Endothelial cell of umbilical vein (primary cell): ENCODE data around the gene HENMT1. TPM values are rescaled to one million over a fixed set of nuclear protein-coding genes. Genes with fewer than 3 reads are reported as not detected.
A peak's percentile ranks its signal among the peaks of the same experiment; 100 is the strongest.

Experiments used
- BruUV-seq: library from RNA; stranded (reverse); fragments of 400-500 nt; replicated peaks from 2 replicates; lab custom pipeline; 2021; lab: Mats Ljungman, UMichigan
- CTCF ChIA-PET: fragments of 300-600, 350-600 bp; sonication (Branson Sonifier 250); formaldehyde crosslinking; loops from one replicate; lab custom pipeline; 2021; ENCODE audit warnings: antibody characterized with exemption, inconsistent platforms; lab: Charles Lee
- POLR2A ChIA-PET: fragments of 300-600, 350-600 bp; sonication (Branson Sonifier 250); formaldehyde crosslinking; loops from one replicate; lab custom pipeline; 2021; ENCODE audit warnings: antibody characterized with exemption, inconsistent platforms; lab: Charles Lee
- DNase-seq: peaks from one replicate; pipeline ENCODE4 v3.0.0-alpha.2; 2011; ENCODE audit warnings: low read depth, low spot score
- FAIRE-seq: peaks from 2 replicates; lab custom pipeline; 2011; peaks lifted over from hg19 to GRCh38; lab: Jason Lieb, UNC
- H2AFZ ChIP-seq: 2 replicates; pipeline ENCODE4 v1.6.0; 2012; ENCODE audit warnings: low read depth, low read length, control low read depth, inconsistent platforms
- H3K27ac ChIP-seq: 2 replicates; pipeline ENCODE4 v1.5.1; 2011; ENCODE audit warnings: low read depth, mild to moderate bottlenecking, control low read depth, low read length, moderate library complexity; ENCODE audit not compliant: insufficient read depth
- H3K27me3 ChIP-seq, 2 experiments: 2 replicates each; pipeline versions ENCODE4 v1.6.0 to v1.6.1; 2011; ENCODE audit warnings: low read length in 2 of 2, mixed read lengths in 1 of 2; ENCODE audit not compliant: control insufficient read depth in 2 of 2, insufficient read depth in 2 of 2
- H3K36me3 ChIP-seq, 2 experiments: 2 replicates in 1 of 2; 3 replicates in 1 of 2; pipeline ENCODE4 v1.5.1; 2011; ENCODE audit warnings: low read length in 2 of 2, mild to moderate bottlenecking in 1 of 2, moderate library complexity in 1 of 2; ENCODE audit not compliant: control insufficient read depth in 2 of 2, insufficient read depth in 2 of 2; ENCODE audit errors: extremely low read depth in 1 of 2
- H3K4me1 ChIP-seq: 3 replicates; pipeline ENCODE4 v1.5.1; 2011; ENCODE audit warnings: mild to moderate bottlenecking, low read length; ENCODE audit not compliant: control insufficient read depth, insufficient read depth; ENCODE audit errors: extremely low read depth
- H3K4me2 ChIP-seq: 2 replicates; pipeline ENCODE4 v1.6.1; 2011; ENCODE audit warnings: low read length, control low read depth, mixed read lengths; ENCODE audit not compliant: insufficient read depth
- H3K4me3 ChIP-seq, 3 experiments: fragments of 200-600 bp in 1 of 3; sonication (generic), shearing (Covaris generic) in 1 of 3; replicated peaks in 1 of 3; 2 replicates each; pipeline ENCODE4 v1.5.1; 2011 to 2016; ENCODE audit warnings: control low read depth in 3 of 3, low read length in 3 of 3, mild to moderate bottlenecking in 2 of 3, inconsistent platforms in 1 of 3, low read depth in 1 of 3, moderate library complexity in 1 of 3; ENCODE audit not compliant: insufficient read depth in 1 of 3
- H3K79me2 ChIP-seq: 2 replicates; pipeline ENCODE4 v1.6.0; 2012; ENCODE audit warnings: low read length, inconsistent platforms; ENCODE audit not compliant: control insufficient read depth, insufficient read depth
- H3K9ac ChIP-seq: replicated peaks from 2 replicates; pipeline ENCODE3; 2011; ENCODE audit warnings: low read length, control low read depth; ENCODE audit not compliant: insufficient read depth; ENCODE audit errors: extremely low read depth
- H3K9me1 ChIP-seq: replicated peaks from 3 replicates; pipeline ENCODE4 v1.6.0; 2011; ENCODE audit warnings: mild to moderate bottlenecking, low read length; ENCODE audit not compliant: control insufficient read depth, insufficient read depth; ENCODE audit errors: extremely low read depth
- H3K9me3 ChIP-seq: replicated peaks from 2 replicates; pipeline ENCODE4 v1.5.1; 2012; ENCODE audit warnings: low read length, inconsistent platforms; ENCODE audit not compliant: control insufficient read depth, insufficient read depth
- H4K20me1 ChIP-seq: replicated peaks from 2 replicates; pipeline ENCODE3; 2011; ENCODE audit warnings: mild to moderate bottlenecking, low read length; ENCODE audit not compliant: control insufficient read depth, insufficient read depth; ENCODE audit errors: extremely low read depth
- EZH2 ChIP-seq: IDR thresholded peaks from 2 replicates; pipeline ENCODE4 v1.6.1; 2012; ENCODE audit warnings: borderline replicate concordance, low read depth, mild to moderate bottlenecking, moderate library complexity, low read length, inconsistent platforms; ENCODE audit not compliant: severe bottlenecking
- FOS ChIP-seq: IDR thresholded peaks from 2 replicates; pipeline ENCODE4 v1.6.1; 2011; ENCODE audit warnings: mild to moderate bottlenecking, low read length, moderate library complexity, borderline replicate concordance; ENCODE audit not compliant: insufficient read depth
- GATA2 ChIP-seq: IDR thresholded peaks from 2 replicates; pipeline ENCODE4 v1.7.0; 2011; ENCODE audit warnings: low read depth, mild to moderate bottlenecking, moderate library complexity, mixed read lengths, low read length; ENCODE audit not compliant: insufficient read length, insufficient read depth
- JUN ChIP-seq: IDR thresholded peaks from 2 replicates; pipeline ENCODE4 v1.6.1; 2011; ENCODE audit warnings: borderline replicate concordance, low read depth; ENCODE audit not compliant: insufficient read length, insufficient read depth
- MYC ChIP-seq: IDR thresholded peaks from one replicate; pipeline ENCODE4 v1.6.1; 2011; ENCODE audit warnings: mild to moderate bottlenecking, low read depth, low read length
- POLR2A ChIP-seq: IDR thresholded peaks from 2 replicates; pipeline ENCODE4 v1.6.1; 2012; ENCODE audit warnings: low read depth, mild to moderate bottlenecking, control low read depth, low read length
- POLR2AphosphoS5 ChIP-seq: IDR thresholded peaks from 2 replicates; pipeline ENCODE4 v1.6.1; 2012; ENCODE audit warnings: low read depth, mild to moderate bottlenecking, control low read depth, low read length, moderate library complexity; ENCODE audit not compliant: insufficient read depth
- dilution Hi-C: fragments of 300-500 bp; cut with MboI; formaldehyde crosslinking; loops from one replicate; pipeline ENCODE4 v1.15.0; 2019; ENCODE audit warnings: low sequenced_read_pairs; ENCODE audit not compliant: extremely low pct_ligation_motif_present
- intact Hi-C: fragments of 100-400 bp; cut with micrococcal nuclease; formaldehyde crosslinking; loops from one replicate; pipeline ENCODE4 v1.10.0; 2022
- polyA plus RNA-seq, 4 experiments: library from polyadenylated mRNA; depleted of rRNA in 3 of 4; stranded (reverse) in 3 of 4; unstranded in 1 of 4; fragments of >200 nt; gene quantifications; 2 replicates each; pipeline versions ENCODE4 v1.2.1 to v1.2.3, GENCODE V29; 2011 to 2012; ENCODE audit warnings: missing spikeins in 1 of 4
- total RNA-seq: library from RNA; stranded (reverse); gene quantifications from 2 replicates; pipeline ENCODE4 v1.2.3, GENCODE V29; 2021
- TF ChIP-seq, protein P1 (sequence below), 2 donors: IDR thresholded peaks; 1 replicate in 1 of 2; 2 replicates in 1 of 2; pipeline ENCODE4 v1.5.1; 2011; ENCODE audit warnings: low read length in 2 of 2, mild to moderate bottlenecking in 2 of 2, moderate library complexity in 2 of 2, control low read depth in 1 of 2, inconsistent platforms in 1 of 2, low read depth in 1 of 2; ENCODE audit not compliant: insufficient read depth in 1 of 2; ENCODE audit errors: extremely low read depth in 1 of 2
- TF ChIP-seq, protein P2 (sequence below): IDR thresholded peaks from 2 replicates; pipeline ENCODE4 v1.6.1; 2011; ENCODE audit not compliant: insufficient read depth, insufficient read length

Gene HENMT1
- total and polyA plus RNA-seq, 2 donors (not counting 3 experiments of a cell fraction or from before 2014, with no cell fraction given): 4.4 to 4.5 TPM

DNA sequence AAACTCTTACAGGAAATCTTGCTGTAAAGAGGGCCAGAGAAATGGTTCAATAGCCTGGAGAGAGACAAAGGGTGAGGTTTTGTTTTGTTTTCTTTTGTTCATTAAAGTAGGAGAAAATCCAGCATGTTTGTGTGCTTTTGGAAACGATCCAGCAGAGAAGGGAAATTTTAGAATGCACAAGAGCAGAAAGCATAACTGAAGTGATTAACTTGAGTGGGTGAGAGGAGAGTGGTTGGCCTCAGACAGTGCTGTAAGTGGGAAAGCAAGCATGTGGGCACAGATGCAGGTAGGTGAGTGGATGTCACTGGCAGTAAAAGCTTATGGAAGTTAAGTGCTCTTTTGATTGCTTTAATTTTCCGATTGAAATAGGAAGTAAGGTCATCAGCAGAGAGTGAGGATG, 50.8 kb downstream of the HENMT1 start:
- Histone ChIP-seq H3K9ac (no peak overlapping the region), H3K36me3 (no peaks in the 10 kb centered on the region), H3K79me2 (no peaks in the 10 kb centered on the region), H3K9me1 (no peaks in the 10 kb centered on the region), H3K4me1 (peaks cover 4% of the 10 kb centered on the region), H3K9me3 (no peaks in the 10 kb centered on the region), H3K4me2 (no peak overlapping the region), H3K27ac (no peak overlapping the region), H4K20me1 (no peaks in the 10 kb centered on the region), H3K4me3 (no peak overlapping the region), H3K27me3 (no peaks in the 10 kb centered on the region), H2AFZ (no peak overlapping the region)
- TF ChIP-seq POLR2AphosphoS5: no peak
- TF ChIP-seq POLR2A: no peak
- TF ChIP-seq MYC: no peak
- TF ChIP-seq JUN: no peak
- TF ChIP-seq, protein P1, sequence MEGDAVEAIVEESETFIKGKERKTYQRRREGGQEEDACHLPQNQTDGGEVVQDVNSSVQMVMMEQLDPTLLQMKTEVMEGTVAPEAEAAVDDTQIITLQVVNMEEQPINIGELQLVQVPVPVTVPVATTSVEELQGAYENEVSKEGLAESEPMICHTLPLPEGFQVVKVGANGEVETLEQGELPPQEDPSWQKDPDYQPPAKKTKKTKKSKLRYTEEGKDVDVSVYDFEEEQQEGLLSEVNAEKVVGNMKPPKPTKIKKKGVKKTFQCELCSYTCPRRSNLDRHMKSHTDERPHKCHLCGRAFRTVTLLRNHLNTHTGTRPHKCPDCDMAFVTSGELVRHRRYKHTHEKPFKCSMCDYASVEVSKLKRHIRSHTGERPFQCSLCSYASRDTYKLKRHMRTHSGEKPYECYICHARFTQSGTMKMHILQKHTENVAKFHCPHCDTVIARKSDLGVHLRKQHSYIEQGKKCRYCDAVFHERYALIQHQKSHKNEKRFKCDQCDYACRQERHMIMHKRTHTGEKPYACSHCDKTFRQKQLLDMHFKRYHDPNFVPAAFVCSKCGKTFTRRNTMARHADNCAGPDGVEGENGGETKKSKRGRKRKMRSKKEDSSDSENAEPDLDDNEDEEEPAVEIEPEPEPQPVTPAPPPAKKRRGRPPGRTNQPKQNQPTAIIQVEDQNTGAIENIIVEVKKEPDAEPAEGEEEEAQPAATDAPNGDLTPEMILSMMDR (IDR thresholded peaks at IDR 0.05; ENCODE audit: extremely low read depth in 1 of 2, insufficient read depth in 1 of 2, low read depth in 1 of 2, low read length in 2 of 2): no peak
- TF ChIP-seq EZH2: no peak
- TF ChIP-seq, protein P2, sequence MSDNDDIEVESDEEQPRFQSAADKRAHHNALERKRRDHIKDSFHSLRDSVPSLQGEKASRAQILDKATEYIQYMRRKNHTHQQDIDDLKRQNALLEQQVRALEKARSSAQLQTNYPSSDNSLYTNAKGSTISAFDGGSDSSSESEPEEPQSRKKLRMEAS: no peak
- no peak for TF ChIP-seq FOS
- TF ChIP-seq GATA2: no peak
- ChIA-PET CTCF (no interaction called here), POLR2A (no interaction called here)
- dilution Hi-C loops: no loop called here
- DNase-seq (peak; percentile 61), FAIRE-seq (no peak)
- no TSS peak for BruUV-seq
- intact Hi-C loops: no loop called here
